ENCODE data around the gene CAPN5.

DNA sequence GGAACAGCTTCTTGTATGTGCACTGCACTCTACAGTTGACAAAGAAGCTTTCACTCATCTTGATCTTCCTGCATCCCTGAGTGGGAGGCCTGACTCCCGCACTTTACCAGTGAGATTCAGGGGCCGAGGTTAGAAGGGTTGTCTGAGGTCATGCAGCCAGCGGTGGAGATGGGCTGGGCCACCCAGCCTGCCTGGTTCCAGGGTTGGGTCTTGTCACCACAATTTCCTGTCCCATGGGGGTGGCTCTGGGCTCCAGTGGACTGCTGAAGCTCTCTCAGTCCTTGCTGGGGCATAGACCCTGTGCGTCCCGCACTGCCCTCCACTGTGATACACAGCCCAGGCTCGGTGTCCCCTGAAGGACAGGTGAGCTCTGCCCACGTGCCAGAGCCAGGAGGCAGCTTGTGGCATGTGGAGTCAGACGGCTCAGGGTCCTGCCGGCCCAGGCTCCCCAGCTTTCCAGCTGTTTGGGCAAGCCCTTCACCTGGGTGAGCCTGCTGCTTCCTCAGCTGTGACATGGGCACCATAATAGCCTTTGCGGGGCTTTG lies 54.4 kb downstream of the CAPN5 start:
- no peak for TF ChIP-seq CTCF (IDR thresholded peaks at IDR 0.05)
- TF ChIP-seq POLR2A (IDR thresholded peaks at IDR 0.05), result no peak
- no peak for TF ChIP-seq EP300 (IDR thresholded peaks at IDR 0.05)

Data from tibial nerve (tissue), 4 donors.